Dermis microvascular lymphatic vessel endothelial cell (primary cell): ENCODE data around the gene MED31. TPM values are rescaled to one million over a fixed set of nuclear protein-coding genes. Genes with fewer than 3 reads are reported as not detected.
A peak's percentile ranks its signal among the peaks of the same experiment; 100 is the strongest.
"Not testable (repeated sequence)": the region's sequence is repeated elsewhere in the genome, so short reads cannot be mapped to it uniquely, and the experiment has no call there.

Experiments
- DNase-seq, 2 donors: peaks; one replicate each; pipeline versions ENCODE4 v3.0.0 to v3.0.0-alpha.2; 2010; ENCODE audit warnings: low read depth in 2 of 2
- total RNA-seq: library from RNA; depleted of rRNA; stranded (reverse); fragments of >200 nt; gene quantifications from 2 replicates; pipeline ENCODE4 v1.2.1, GENCODE V29; 2014

The MED31 gene
- total RNA-seq, 1 donor from 2014 or later = 8.5 TPM

DNA sequence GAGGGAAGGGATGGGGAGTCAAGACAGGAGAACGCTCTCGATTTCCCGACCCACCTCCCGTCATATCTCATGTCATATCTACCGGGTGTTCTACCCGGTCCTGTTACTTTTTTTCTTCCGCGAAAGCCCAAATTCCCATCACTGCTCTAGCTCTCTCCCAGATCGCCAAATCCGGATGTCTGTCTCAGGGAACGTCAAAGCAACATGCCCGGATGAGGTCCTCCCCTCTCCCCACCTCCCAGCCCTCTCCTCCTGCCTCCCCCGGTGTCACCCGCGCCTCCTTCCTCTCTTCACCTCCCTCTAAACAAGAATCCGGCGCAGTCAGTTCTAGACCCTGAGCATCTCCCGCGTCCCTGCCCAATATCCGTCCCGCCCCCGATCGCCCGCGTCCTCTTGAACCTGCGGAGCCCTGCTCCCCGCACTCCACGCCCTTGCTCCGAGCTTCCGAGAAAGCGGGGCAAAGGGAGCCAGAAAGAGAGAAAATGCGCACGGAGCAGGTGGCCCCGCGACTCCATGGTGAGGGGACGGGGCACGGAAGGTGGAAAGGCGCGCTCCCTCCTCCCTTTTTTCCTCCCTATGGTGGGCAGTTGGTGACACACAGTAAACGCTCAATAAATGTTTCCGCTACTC lies 4.4 kb upstream of the MED31 start:
- not testable (repeated sequence) for DNase-seq

DNA sequence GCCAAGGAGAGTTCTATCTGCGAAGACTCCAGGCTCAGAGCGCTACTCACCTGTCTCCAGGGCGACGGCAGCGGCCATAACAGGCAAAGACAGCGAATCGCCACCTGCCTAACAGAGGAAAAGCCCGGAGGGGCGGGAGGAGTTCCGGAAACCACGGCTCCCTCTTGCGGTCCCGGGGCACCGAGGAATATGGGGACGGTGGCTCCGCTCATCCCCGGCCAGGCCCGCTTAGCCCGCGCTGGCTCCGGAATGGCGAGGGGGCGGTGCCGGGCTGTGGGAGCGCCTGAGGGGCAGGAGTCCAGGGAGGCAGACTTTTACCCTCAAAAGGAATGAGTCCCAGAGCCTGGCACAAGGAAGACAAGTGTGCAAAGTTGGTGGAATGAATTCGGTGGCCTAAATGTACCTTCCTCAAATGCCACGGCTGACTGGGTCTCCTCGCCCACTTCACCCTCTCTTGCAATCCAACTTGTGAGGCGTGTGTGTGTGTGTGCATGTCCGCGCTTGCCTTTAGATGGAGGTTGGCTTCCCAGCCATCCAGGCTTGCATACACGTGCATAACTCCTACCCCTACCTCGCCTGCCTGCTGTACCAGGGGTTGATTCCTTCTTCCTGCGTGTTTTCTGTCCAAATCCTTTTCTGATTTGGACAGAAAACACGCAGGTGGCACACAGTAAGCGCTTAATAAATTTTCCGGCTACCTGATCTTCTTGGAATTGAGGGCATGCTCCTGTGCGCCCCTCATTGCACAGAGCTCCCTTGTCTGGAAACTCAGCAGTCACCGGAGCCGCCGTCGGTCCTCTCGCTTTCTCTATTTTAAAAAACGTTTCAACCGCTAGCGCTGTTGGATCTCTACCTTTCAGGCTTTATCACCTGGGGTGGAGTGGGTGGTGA lies 3.7 kb upstream of the MED31 start:
- DNase-seq = peak in 1 of 2 donors; percentile 16

DNA sequence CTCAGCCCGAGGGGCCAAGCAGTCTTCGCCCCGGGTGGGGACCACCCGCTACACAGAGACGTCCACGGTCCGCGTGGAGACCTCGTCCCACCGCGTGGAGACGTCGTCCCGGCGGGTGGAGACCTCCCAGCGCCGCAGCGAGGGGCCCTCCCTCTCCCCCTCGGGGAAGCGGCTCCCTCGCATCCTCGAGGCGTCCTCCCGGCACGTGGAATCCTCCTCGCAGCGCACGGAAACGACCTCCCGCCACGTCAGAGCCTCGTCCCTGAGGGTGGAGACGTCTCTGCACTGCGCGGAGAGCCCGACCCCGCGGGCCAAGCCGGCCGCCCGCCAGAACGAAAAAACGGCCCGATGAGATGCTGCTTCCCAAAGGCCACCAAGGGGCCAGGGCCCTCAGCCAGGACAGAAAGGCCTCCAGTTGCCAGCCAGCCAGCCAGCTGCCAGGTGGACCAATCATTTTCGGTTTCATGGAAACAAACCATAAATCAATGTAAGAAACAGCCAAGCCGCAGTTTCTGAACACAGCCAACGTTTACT lies 581 bp upstream of the MED31 start:
- DNase-seq = peak in 1 of 2 donors; percentile 10

DNA sequence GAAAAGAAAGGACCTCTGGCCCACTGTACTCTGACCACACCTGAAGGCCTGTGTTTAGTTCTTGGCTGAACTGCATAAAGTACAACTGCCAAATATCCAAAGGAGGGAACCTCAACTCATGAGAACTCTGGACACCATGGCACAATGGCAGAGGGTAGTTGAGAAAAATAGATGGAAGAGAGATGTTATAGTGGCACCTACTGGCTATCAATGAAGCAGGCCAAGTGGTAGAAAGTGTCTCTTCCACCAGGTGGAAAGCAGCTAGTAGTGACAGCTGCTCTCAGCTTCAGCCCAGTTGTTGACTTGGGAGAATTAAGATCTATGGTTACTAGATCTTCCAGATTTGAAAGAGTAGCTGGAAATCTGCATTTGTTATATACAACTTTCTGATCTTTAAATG lies 3.2 kb downstream of the MED31 start:
- peak in 1 of 2 donors; percentile 37 for DNase-seq

DNA sequence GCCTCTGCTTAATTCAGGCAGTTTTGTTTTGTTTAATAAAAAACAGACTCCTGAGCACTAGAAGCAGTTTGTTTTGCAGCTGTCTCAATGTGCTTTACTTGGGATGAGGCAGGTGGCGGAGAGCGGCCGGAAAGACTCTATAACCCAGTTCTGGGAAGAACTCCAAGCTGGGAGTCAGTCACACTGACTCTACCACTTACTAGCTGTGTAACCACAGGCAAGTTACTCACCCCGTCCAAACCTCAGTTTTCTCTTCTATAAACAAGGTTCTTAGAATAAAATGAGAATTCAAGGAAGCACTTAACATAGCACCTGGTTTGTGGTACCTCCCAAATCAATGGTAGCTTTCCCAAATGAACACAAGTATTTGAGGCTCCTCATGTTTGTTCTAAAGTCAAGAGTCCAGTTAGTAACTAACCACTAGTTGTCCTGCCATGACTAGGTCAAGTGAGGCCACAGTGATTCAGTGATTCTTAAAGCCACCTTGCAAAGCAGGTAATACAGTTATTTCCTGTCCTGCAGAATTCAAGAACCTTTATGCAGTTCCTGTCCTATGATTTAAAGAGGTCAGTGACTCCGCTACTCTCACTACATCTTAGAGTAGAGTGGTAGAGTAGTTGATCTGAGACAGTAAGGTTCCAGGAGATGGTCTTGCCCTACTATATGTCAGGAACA lies 7.8 kb downstream of the MED31 start:
- no peak for DNase-seq

DNA sequence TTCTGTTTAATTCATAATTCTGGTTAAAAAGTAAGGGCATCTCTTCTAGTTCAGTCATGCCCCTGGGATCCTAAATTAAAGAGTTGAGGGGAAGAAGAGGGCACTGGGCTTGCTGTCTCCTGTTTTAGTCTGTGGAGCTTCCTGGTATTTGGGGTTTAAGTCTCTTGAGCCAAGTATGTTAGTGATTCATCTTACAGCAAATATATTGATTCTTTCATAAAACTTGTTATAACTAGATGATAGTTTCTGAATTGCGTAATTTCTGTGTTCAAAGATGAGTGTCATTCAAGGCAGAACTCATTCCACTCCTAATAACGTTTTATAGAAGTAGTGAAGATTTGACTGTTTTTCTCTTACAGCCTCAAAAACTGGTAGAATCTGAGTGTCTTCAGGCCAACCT lies 8.8 kb downstream of the MED31 start:
- DNase-seq = no peak

DNA sequence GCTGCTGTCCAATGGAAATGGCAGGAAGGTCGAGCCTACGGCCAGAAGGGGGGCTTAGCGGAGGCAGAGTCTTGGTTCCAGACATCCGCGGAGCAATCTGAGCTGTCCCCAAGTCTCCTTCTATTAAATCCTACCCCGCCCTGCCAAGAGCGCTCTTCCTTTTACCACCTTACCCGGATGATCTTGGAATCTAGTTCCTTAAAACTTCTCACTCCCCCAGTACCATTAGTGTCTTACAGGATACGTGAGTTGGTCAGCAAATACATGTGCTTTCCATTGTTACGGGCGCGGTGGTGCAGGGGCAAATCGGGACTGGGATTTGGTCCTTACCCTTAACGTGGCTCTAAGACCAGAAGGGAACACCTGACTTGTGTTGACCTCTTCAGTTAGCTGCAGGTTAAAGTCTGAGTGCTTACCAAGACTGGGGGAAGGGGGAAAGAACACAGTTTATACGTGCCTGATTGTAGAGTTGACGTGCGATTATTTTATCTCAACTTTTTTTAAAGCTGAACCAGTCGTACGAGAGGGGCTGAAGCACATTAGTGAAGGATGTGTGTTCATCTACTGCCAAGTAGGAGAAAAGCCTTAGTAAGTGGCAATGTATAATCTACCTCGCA lies 10.1 kb downstream of the MED31 start:
- no peak for DNase-seq

DNA sequence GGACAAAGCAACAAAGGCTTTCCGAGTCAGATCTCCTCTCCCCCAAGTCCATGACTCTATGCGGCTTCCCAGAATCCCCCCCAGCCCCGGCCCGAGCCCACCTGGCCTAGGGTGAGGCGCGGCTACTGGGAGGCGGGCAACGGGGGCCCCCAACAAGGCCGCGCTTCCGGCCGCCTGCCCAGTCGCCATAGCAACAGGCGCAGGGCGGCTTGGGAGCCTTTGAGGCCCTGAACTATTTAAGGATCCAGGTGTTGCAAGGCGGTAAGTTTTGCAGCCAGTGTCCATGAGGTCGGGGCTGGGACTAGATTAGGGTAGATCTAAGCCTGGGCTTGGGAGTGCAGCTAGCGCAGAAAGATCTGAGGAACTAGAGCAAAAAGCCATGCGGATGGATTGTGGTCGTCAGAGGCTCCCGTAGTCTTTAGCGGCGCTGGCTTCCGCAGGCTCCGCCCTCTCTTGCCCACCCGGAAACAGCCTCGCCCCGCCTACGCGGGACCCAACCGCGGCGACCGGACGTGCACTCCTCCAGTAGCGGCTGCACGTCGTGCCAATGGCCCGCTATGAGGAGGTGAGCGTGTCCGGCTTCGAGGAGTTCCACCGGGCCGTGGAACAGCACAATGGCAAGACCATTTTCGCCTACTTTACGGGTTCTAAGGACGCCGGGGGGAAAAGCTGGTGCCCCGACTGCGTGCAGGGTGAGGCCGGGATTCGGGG lies 10.7 kb downstream of the MED31 start, which contains the start of the genes KIAA0753 and TXNDC17:
KIAA0753 (minus strand) TSS at position 176 of the 711 bp plus-strand sequence. CDS start 5,608 bp downstream, outside the sequence.
TXNDC17 (plus strand) TSS at position 525 of the 711 bp plus-strand sequence; CDS start at position 548, 23 bp downstream.
- peak; percentile 83 to 91 for DNase-seq

DNA sequence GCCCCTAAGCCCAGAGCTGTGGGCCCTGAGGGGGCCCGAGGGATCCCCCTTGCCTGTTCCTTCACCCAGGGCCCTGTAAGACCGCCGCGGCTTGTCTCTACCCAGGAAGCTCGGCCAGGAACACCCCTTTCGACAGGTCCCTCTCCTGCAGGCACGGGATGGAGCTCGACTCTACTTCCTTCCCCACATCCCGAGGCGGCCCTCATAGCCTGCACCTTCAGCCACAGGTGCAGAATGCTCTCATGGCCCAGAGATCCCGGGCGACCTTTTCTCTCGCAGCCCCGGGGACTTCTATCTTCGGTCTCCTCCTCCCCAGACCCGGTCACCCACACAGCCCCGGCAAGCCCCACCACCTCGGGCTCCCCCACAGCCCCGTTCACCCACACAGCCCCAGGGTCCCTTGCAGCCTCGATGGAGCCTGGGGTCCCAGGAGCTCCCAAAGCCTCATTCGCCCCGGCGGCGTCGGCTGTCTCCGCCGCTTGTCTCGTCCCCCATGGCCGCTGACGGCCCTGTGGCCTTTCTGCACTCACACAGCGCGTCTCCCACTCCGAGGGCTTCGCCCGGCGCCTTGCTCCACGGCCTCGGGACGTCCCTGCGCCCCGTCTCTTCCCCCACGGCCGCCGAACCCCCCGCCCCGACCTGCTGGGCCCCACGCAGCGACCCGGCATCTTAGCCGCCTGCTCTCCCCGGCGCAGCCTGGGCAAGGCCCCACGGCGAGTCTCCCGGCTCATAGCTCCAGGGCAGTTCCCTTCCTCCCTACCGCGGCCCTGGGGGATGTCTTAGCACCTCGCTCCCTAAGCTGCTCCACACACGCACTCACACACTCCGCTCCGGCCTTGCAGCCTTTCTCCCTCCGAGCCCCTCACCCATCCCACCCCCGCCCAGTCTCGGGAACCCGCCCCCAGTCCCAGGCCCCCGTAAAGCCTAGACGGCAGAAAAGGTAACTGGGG lies 11.5 kb downstream of the MED31 start:
- peak in 1 of 2 donors; percentile 49 for DNase-seq

DNA sequence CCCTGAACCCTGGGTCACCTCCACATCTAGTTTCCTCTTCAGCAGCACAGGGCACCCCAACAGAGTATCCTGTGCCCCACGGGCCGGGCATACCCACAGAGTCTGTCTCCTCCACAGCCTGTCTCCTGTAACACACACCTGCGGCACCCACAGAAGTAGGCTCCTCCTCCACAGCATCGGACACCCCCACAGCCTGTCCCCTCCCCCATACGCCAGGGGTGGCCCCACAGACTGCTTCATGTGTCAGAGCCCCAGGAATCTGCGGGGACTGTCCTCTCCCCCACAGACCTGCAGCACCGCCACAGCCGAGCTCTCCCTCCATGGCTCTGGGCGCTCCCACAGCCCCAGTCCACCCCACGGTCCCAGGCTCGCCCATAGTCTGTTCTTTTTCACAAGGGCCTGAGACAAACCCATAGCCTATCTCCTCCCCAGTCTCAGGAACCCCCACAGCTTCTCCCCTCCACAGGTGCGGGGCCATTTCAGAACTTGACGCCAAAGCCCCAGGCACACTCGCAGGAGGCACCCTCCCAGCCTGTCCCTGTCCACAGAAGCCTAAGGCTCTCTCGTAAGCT lies 12.3 kb downstream of the MED31 start:
- no peak for DNase-seq

DNA sequence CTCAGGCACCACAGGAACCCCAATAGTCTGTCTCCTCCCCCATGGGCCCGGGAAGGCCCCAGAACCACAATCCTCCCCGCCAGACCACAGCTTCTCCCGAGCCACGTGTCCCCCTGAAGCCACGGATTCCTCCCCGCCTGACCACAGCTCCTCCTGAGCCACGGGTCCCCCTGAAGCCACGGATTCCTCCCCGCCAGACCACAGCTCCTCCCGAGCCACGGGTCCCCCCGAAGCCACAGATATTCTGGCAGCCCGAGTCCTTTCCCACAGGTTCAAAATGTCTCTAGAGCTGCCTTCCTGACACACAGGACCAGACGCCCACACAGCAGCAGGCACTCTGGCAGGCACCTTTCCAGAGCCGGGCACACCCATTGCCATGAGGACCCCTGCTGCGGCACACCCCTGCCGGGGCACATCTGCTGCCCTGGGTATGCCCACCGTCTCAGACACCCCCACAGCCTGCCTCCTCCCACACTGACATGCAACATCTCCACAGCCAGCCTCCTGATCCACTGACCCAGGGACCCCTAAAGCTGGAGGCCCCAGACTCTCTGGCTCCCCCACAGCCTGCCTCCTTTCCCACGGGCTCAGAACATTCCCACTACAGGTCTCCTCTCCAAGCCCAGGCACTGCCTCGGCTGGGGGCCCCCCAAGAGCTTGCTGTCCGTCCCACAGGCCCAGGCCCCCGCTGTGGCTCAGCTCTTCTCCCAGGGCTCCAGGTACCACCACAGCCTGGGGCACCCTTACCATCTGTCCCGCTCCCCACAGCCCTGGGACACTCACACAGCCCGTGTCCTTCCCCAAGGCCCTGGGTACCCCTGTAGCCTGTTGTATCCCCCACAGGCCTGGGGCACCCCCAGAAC lies 13.1 kb downstream of the MED31 start:
- no peak for DNase-seq

DNA sequence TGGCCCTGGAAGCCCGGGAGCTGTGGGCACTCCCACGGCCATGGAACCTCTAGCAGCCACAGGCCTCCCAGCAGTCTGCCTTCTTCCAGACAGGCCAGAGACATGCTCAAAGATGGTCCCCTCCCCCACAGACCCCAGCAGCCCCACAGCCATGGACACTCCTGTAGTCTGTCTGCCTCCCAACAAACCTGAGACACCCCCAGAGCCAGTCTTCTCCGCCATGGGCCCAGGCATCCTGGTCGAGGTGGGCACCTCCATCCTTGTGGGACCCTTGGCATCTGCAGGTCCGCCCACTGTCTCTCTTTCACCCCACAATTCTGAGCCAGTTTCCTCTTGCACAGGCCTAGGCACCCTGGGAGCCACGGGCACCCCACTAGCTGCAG lies 14.0 kb downstream of the MED31 start:
- no peak for DNase-seq

DNA sequence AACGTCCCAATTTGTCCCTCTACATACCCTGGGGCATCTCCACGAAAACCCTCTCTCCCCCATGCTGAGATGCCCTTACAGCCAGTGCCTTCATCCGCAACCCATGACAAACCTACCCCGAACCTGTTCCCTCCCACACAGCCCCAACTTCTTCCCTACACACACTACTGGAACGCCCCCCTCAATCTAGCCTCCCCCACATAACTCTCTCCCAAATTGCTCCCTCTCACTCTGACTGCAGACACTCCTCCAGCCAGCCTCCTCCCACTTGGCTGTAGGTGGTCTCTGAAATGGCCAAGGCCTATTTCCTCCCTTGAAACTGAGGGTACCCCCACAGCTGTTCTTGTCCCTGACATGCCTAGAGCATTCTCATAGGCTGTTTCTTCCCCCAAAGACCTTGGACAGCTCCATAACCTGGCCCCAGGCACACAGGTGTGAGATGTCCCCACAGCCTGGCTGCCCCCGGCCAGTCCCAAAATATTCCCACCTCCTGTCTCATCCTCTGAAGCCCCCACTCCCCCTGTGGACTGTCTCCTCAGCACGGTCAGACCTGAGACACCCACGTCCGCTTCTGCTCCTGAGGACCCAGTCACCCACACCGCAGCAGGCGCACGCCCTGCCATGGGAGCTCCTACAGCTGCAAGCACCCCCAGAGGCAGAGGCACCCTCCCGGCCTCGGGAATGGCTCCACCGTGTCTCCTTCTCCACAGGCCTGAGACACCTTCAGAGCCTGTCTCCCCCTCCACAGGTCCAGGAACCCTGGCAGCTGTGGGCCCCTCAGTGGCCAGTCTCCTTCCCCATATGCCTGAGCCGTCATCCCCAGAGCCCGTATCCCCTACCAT lies 14.6 kb downstream of the MED31 start:
- DNase-seq = no peak

DNA sequence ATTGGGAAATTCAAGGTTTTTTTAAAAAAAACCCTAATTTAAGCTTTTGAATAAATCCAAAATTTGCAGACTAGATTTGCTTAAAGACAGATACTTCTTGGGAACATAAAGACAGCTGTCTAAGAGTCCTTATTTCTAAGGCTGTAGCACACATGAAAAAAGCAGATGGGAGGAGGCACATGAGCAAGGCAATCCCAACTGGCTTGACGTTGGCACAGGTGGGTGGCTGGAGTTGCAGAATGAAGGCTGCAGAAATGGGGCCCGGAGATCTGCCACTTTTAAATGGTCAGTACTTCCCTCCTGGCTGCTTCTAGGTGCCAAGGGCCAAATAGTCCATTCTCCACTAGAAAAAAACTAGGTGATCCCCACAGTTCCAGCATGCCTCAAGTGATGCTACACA lies 15.3 kb downstream of the MED31 start:
- DNase-seq = no peak

DNA sequence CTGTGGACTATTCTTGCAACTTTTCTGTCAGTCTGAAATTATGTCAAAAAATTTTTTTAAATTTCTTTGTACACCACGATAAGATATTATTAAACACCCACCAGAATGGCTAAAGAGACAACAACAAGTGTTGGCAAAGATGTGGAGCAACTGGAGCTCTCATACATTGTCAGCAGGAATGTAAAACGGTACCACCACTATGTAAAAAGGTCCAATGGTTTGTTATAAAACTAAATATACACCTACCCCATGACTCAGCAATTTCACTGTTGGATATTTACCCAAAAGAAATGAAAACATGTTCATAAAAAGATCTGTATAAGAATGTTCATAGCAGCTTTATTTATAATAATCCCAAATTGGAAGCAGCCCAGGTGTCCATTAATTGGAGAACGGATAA lies 18.1 kb downstream of the MED31 start:
- DNase-seq = no peak

DNA sequence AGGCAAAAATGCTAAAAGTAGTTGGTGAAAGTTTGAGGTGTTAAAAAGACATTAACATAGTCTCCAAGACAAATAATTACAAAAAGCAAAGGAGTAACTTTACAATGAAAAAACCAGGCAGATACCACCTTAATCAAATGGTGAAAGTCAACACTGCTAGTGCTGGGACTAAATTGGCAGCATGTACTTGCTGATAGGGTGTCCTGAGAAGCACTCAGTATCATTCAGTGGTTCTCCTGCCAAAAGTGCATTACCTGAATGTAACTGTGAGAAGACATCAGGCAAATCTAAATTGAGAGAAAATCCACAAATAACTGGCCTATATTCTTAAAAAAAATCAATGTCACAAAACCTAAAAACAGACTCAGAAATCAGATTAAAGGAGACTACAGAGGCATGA lies 18.9 kb downstream of the MED31 start:
- no peak for DNase-seq

DNA sequence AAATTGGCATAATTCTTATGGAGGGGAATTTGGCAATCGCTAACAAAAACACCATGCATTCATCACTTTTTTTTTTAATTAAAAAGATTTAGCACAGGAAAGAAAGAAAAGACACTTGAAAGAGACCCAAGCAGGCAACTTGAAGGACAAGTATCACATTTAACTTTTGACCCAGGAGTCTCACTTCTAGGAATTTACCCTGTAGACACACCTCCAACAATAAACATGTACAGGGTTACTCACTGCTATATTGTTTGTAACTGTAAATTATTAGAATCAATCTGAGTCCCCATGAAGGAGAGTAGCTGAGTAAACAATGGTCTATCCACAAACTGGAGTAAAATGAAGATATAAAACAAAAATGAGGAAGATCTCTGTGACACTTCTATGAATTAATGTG lies 21.0 kb downstream of the MED31 start:
- DNase-seq = no peak
